H9 (cell line): ENCODE measurements around the gene ERF. TPM values are rescaled to one million over a fixed set of nuclear protein-coding genes. Genes with fewer than 3 reads are reported as not detected.

Experiments
- DNase-seq: peaks from one replicate; pipeline ENCODE4 v3.0.0-alpha.2; 2017
- H2AFZ ChIP-seq: one replicate; pipeline ENCODE4 v1.6.1; 2013; ENCODE audit warnings: mild to moderate bottlenecking, low read length, control low read depth, moderate library complexity
- H2AK5ac ChIP-seq: 2 replicates; pipeline ENCODE4 v1.6.1; 2013; ENCODE audit warnings: low read length, control low read depth, mixed read lengths; ENCODE audit not compliant: insufficient read length
- H2BK120ac ChIP-seq: one replicate; pipeline ENCODE4 v1.6.1; 2013; ENCODE audit warnings: low read depth, mild to moderate bottlenecking, low read length, control low read depth, inconsistent platforms; ENCODE audit not compliant: poor library complexity, severe bottlenecking
- H2BK12ac ChIP-seq: 2 replicates; pipeline ENCODE4 v1.6.1; 2013; ENCODE audit warnings: low read length, control low read depth, mixed read lengths, low read depth; ENCODE audit not compliant: insufficient read length
- H2BK15ac ChIP-seq: 2 replicates; pipeline ENCODE4 v1.6.1; 2013; ENCODE audit warnings: low read depth, low read length, control low read depth
- H2BK20ac ChIP-seq: one replicate; pipeline ENCODE4 v1.6.1; 2013; ENCODE audit warnings: low read depth, mild to moderate bottlenecking, low read length, control low read depth, inconsistent platforms; ENCODE audit not compliant: poor library complexity, severe bottlenecking
- H2BK5ac ChIP-seq: 2 replicates; pipeline ENCODE4 v1.6.1; 2013; ENCODE audit warnings: low read length, control low read depth, mixed read lengths; ENCODE audit not compliant: insufficient read length
- H3K14ac ChIP-seq: 2 replicates; pipeline ENCODE4 v1.6.1; 2013; ENCODE audit warnings: low read length, control low read depth; ENCODE audit not compliant: insufficient read depth
- H3K18ac ChIP-seq: 2 replicates; pipeline ENCODE4 v1.6.1; 2013; ENCODE audit warnings: low read depth, mild to moderate bottlenecking, mixed read lengths, low read length, control low read depth; ENCODE audit not compliant: insufficient read length
- H3K23ac ChIP-seq: 2 replicates; pipeline ENCODE4 v1.6.1; 2013; ENCODE audit warnings: low read length, control low read depth, mixed read lengths, low read depth; ENCODE audit not compliant: insufficient read length
- H3K23me2 ChIP-seq: 2 replicates; pipeline ENCODE4 v1.6.1; 2013; ENCODE audit warnings: low read depth, mild to moderate bottlenecking, mixed read lengths, low read length, control low read depth; ENCODE audit not compliant: insufficient read length, poor library complexity, severe bottlenecking
- H3K27ac ChIP-seq: 2 replicates; pipeline ENCODE4 v1.5.1; 2013; ENCODE audit warnings: low read length, control low read depth, mixed read lengths, low read depth; ENCODE audit not compliant: insufficient read length
- H3K27me3 ChIP-seq: 2 replicates; pipeline ENCODE4 v1.6.1; 2013; ENCODE audit warnings: low read length, control low read depth, inconsistent platforms; ENCODE audit not compliant: insufficient read depth
- H3K4ac ChIP-seq: 2 replicates; pipeline ENCODE4 v1.6.1; 2013; ENCODE audit warnings: low read depth, mild to moderate bottlenecking, control low read depth, inconsistent platforms, low read length, moderate library complexity
- H3K4me1 ChIP-seq: 2 replicates; pipeline ENCODE4 v1.6.1; 2013; ENCODE audit warnings: low read length, control low read depth, inconsistent platforms; ENCODE audit not compliant: insufficient read depth
- H3K4me2 ChIP-seq: 2 replicates; pipeline ENCODE4 v1.6.1; 2013; ENCODE audit warnings: low read length, control low read depth, mixed read lengths; ENCODE audit not compliant: insufficient read length, insufficient read depth
- H3K56ac ChIP-seq: 2 replicates; pipeline ENCODE4 v1.6.1; 2013; ENCODE audit warnings: low read depth, mild to moderate bottlenecking, mixed read lengths, low read length, control low read depth; ENCODE audit not compliant: insufficient read length
- H3K79me1 ChIP-seq: 2 replicates; pipeline ENCODE4 v1.6.1; 2013; ENCODE audit warnings: low read depth, mild to moderate bottlenecking, moderate library complexity, low read length, control low read depth, inconsistent platforms; ENCODE audit not compliant: insufficient read depth, poor library complexity, severe bottlenecking
- H3K79me2 ChIP-seq: 2 replicates; pipeline ENCODE4 v1.6.1; 2013; ENCODE audit warnings: low read length, control low read depth, inconsistent platforms; ENCODE audit not compliant: insufficient read depth
- H3K9ac ChIP-seq: 2 replicates; pipeline ENCODE4 v1.6.1; 2013; ENCODE audit warnings: low read length, control low read depth, mixed read lengths; ENCODE audit not compliant: insufficient read length; ENCODE audit errors: extremely low read depth
- H3K9me3 ChIP-seq: one replicate; pipeline ENCODE4 v1.6.1; 2013; ENCODE audit warnings: low read depth, low read length, inconsistent platforms; ENCODE audit not compliant: control insufficient read depth
- H3T11ph ChIP-seq: one replicate; pipeline ENCODE4 v1.6.1; 2013; ENCODE audit warnings: mild to moderate bottlenecking, low read length, control low read depth, inconsistent platforms
- H4K20me1 ChIP-seq: one replicate; pipeline ENCODE4 v1.6.1; 2013; ENCODE audit not compliant: control insufficient read depth, insufficient read length, insufficient read depth
- H4K5ac ChIP-seq: 2 replicates; pipeline ENCODE4 v1.6.1; 2013; ENCODE audit warnings: low read depth, mild to moderate bottlenecking, mixed read lengths, low read length, control low read depth; ENCODE audit not compliant: insufficient read length
- H4K8ac ChIP-seq: replicated peaks from 2 replicates; pipeline ENCODE4 v1.6.1; 2013; ENCODE audit warnings: low read length, control low read depth, mixed read lengths, low read depth; ENCODE audit not compliant: insufficient read length
- H4K91ac ChIP-seq: 2 replicates; pipeline ENCODE4 v1.6.1; 2013; ENCODE audit warnings: low read depth, mild to moderate bottlenecking, moderate library complexity, mixed read lengths, low read length, control low read depth; ENCODE audit not compliant: insufficient read length
- H3K27ac Mint-ChIP-seq, 3 experiments: 2 replicates in 2 of 3; 3 replicates in 1 of 3; pipeline ENCODE4 v1.8.0; 2020 to 2021; ENCODE audit warnings: mixed read lengths in 3 of 3, mild to moderate bottlenecking in 1 of 3, moderate library complexity in 1 of 3
- H3K27me3 Mint-ChIP-seq: 2 replicates; pipeline ENCODE4 v1.8.0; 2021; ENCODE audit warnings: low read depth, mild to moderate bottlenecking, moderate library complexity, mixed read lengths
- H3K36me3 Mint-ChIP-seq, 3 experiments: 2 replicates in 2 of 3; 3 replicates in 1 of 3; pipeline ENCODE4 v1.8.0; 2020 to 2021; ENCODE audit warnings: low read depth in 3 of 3, mixed read lengths in 3 of 3; ENCODE audit not compliant: insufficient read depth in 1 of 3
- H3K4me1 Mint-ChIP-seq, 2 experiments: 2 replicates each; pipeline ENCODE4 v1.8.0; 2020; ENCODE audit warnings: mixed read lengths in 2 of 2
- H3K4me3 Mint-ChIP-seq, 2 experiments: 2 replicates in 1 of 2; 3 replicates in 1 of 2; pipeline ENCODE4 v1.8.0; 2020 to 2021; ENCODE audit warnings: mild to moderate bottlenecking in 2 of 2, mixed read lengths in 2 of 2, moderate library complexity in 1 of 2
- H3K9me3 Mint-ChIP-seq, 2 experiments: 2 replicates in 1 of 2; 3 replicates in 1 of 2; pipeline ENCODE4 v1.8.0; 2020; ENCODE audit warnings: mild to moderate bottlenecking in 2 of 2, mixed read lengths in 2 of 2, moderate library complexity in 1 of 2
- WGBS: extraction: QIAGEN DNeasy Blood & Tissue Kit; methylation state at CpG from one replicate; pipeline ENCODE4 v1.1.7; 2013; ENCODE audit warnings: missing lambda C conversion rate, low lambda C conversion rate, mixed read lengths; ENCODE audit not compliant: insufficient read length; ENCODE audit errors: extremely low coverage; 5-methylcytosine and 5-hydroxymethylcytosine counted together
- total RNA-seq: library from RNA; stranded (reverse); gene quantifications from 2 replicates; pipeline ENCODE4 v1.2.1, GENCODE V29; 2021
- TF ChIP-seq, protein P1 (sequence below): fragments of 200-600 bp; sonication (generic); conservative IDR thresholded peaks from 3 replicates; pipeline ENCODE4 v1.8.0; 2021; ENCODE audit warnings: antibody characterized with exemption, mild to moderate bottlenecking

The ERF gene
- total RNA-seq, 1 experiment from 2014 or later = 126 TPM

DNA sequence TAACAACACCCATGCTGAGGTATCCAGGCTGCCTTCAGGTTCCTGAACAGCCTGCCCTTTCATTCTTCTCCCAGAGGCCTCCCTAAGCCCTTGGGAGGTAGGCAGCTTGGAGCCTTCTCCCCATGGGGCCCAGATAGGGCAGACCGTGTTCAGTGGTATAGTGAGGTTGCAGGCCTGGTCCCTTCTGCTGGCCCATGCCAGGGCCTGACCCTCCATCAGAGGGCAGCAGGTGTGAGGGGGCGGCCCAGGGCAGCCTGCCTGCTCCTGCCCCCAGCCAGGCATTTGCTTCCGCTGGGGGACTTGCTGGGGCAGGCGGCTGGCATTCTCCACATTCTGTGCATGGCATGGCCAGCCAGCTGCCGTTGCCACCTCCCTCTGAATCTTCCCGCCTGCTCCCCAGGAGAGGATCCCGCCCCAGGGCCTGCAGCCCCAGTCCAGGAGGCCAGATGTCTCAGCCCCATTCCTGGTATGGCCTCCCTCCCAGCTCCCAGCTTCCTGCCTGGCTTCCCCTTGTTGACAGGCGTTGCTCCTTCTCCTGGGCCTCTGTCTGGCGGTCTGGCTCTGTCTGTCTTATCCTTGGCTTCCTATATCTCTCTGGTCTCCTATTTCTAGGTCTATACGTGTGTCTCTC lies 23.0 kb upstream of the ERF start:
- no peak overlapping the region for H3K4me3 Mint-ChIP-seq
- Histone ChIP-seq H3K9ac (no peak overlapping the region), H3K79me1 (no peaks in the 10 kb centered on the region), H3K56ac (no peak overlapping the region), H3K9me3 (no peaks in the 10 kb centered on the region), H3K23ac (no peak overlapping the region), H3T11ph (no peak overlapping the region), H3K27me3 (no peaks in the 10 kb centered on the region), H4K91ac (no peak overlapping the region), H3K79me2 (no peaks in the 10 kb centered on the region), H2BK15ac (no peak overlapping the region), H2BK120ac (no peak overlapping the region), H3K4me2 (no peak overlapping the region), H3K4me1 (peaks cover 5% of the 10 kb centered on the region; the same call in 1 of the 2 replicates), H4K8ac (no peak overlapping the region), H3K18ac (no peak overlapping the region), H2BK12ac (no peak overlapping the region), H3K23me2 (peaks cover 8% of the 10 kb centered on the region), H2BK20ac (no peak overlapping the region), H2BK5ac (no peak overlapping the region), H2AFZ (no peak overlapping the region), H3K27ac (no peak overlapping the region), H4K5ac (no peak overlapping the region), H3K4ac (no peak overlapping the region), H4K20me1 (no peaks in the 10 kb centered on the region), H3K14ac (no peak overlapping the region), H2AK5ac (no peak overlapping the region)
- DNase-seq = peak; percentile 36
- H3K36me3 Mint-ChIP-seq = peaks cover 4 to 23% (median 16%) of the 10 kb centered on the region in 3 experiments; a peak in 6 of 7 replicates
- H3K27ac Mint-ChIP-seq = peak overlapping the region in 1 of 3 experiments; percentile 57; a peak in 1 of 7 replicates
- H3K9me3 Mint-ChIP-seq = no peaks in the 10 kb centered on the region; a peak in 2 of 5 replicates
- no CpG with 5 or more reads among the region's 10 CpGs for WGBS
- peaks cover 27 to 31% of the 10 kb centered on the region in 2 experiments for H3K4me1 Mint-ChIP-seq
- TF ChIP-seq, protein P1, sequence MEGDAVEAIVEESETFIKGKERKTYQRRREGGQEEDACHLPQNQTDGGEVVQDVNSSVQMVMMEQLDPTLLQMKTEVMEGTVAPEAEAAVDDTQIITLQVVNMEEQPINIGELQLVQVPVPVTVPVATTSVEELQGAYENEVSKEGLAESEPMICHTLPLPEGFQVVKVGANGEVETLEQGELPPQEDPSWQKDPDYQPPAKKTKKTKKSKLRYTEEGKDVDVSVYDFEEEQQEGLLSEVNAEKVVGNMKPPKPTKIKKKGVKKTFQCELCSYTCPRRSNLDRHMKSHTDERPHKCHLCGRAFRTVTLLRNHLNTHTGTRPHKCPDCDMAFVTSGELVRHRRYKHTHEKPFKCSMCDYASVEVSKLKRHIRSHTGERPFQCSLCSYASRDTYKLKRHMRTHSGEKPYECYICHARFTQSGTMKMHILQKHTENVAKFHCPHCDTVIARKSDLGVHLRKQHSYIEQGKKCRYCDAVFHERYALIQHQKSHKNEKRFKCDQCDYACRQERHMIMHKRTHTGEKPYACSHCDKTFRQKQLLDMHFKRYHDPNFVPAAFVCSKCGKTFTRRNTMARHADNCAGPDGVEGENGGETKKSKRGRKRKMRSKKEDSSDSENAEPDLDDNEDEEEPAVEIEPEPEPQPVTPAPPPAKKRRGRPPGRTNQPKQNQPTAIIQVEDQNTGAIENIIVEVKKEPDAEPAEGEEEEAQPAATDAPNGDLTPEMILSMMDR = no peak
- H3K27me3 Mint-ChIP-seq = no peaks in the 10 kb centered on the region
